SHP77 treated with DMSO at 0.1 percent for 48 hours (cell line): ENCODE measurements around the gene BST1.

Source experiments
- DNase-seq: peaks from one replicate; lab custom pipeline; 2025; lab: John Stamatoyannopoulos, UW

The BST1 gene

GRCh38 chr4:15779809-15780208, 76.9 kb downstream of the BST1 start:
- no peak for DNase-seq

DNA sequence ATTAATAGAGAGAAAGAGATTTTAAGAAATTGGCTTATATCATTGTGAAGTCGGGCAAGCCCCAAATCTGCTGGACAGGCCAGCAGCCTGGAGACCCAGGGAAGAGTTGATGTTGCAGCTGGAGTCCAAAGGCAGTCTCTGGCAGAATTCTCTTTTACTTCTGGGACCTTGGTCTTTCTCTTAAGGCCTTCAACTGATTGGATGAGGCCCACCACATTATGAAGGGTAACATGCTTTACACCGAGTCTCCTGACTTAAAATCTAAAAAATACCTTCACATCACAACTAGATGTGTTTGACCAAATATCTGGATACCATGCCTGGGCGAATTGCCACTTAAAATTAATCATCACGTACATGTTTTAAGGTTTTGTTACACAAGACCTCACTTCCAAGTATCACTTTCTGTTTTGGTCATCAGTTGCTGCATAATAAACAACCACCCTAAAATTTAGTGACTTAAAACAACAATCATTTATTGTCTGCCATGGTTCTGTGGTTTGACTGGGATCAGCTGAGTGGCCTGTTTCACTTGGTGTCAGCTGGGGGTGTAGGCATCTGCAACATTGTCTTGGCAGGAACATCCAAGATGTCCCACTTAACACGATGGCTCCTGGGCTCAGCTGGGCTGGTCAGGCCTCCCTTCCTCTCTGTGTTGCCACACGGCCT, 78.7 kb downstream of the BST1 start:
- no peak for DNase-seq
